ENCODE data around the gene CRACDL.

DNA sequence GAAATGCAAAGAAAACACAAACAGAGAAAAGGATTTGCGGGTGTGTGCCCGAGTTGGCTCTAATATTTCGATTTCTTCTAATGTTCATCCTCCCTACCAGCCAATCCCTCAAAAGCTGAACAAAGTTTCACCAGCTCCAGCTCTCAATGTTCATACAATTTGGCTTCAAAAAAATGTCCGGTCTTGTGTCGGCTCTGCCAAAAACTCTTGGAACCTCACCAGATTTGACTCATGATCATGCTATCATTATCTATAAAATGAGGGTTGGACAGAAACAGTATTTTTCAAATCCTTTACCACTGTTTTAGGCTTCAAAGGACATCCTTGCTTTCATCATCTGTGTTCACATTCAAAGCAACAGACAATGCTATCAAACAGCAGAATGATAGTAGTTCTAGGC lies 88.2 kb downstream of the CRACDL start:
- TF ChIP-seq POLR2A (IDR thresholded peaks at IDR 0.05; ENCODE audit: low read depth, low read length) (no peak), POLR2AphosphoS5 (IDR thresholded peaks at IDR 0.05; ENCODE audit: low read depth, low read length) (no peak)
